HL-60 (cell line): ENCODE results near the gene TMEM45A.
"Not testable (repeated sequence)": the region's sequence is repeated elsewhere in the genome, so short reads cannot be mapped to it uniquely, and the experiment has no call there.

Source experiments
- DNase-seq, 2 experiments: peaks; one replicate each; pipeline ENCODE4 v3.0.0-alpha.2; 2010 to 2020; ENCODE audit warnings: low read depth in 1 of 2, low spot score in 1 of 2
- H3K27ac ChIP-seq: fragments of 250-450 bp; sonication (Bioruptor Pico); replicated peaks from 2 replicates; pipeline ENCODE4 v1.5.1; 2020; ENCODE audit warnings: mild to moderate bottlenecking, moderate library complexity
- H3K27me3 ChIP-seq: fragments of 250-450 bp; sonication (Bioruptor Pico); 2 replicates; pipeline ENCODE4 v1.5.1; 2021; ENCODE audit warnings: mild to moderate bottlenecking, moderate library complexity; ENCODE audit not compliant: insufficient read depth, poor library complexity, severe bottlenecking
- H3K4me3 ChIP-seq: replicated peaks from 2 replicates; pipeline ENCODE4 v1.5.1; 2011; ENCODE audit warnings: mild to moderate bottlenecking, control low read depth, low read length; ENCODE audit not compliant: insufficient read depth
- GABPA ChIP-seq: IDR thresholded peaks from 2 replicates; pipeline ENCODE4 v1.6.1; 2012; ENCODE audit warnings: low read depth
- POLR2AphosphoS5 ChIP-seq: IDR thresholded peaks from 2 replicates; pipeline ENCODE4 v1.6.1; 2012; ENCODE audit warnings: low read depth
- SPI1 ChIP-seq: IDR thresholded peaks from 2 replicates; pipeline ENCODE4 v1.6.1; 2012; ENCODE audit warnings: low read depth, mild to moderate bottlenecking, borderline replicate concordance
- TF ChIP-seq, protein P1 (sequence below): IDR thresholded peaks from one replicate; pipeline ENCODE4 v1.5.1; 2011; ENCODE audit warnings: low read length, control low read depth, inconsistent platforms; ENCODE audit not compliant: insufficient read depth
- TF ChIP-seq, protein P2 (sequence below): IDR thresholded peaks from 2 replicates; pipeline ENCODE4 v1.6.1; 2012; ENCODE audit warnings: low read depth; ENCODE audit not compliant: insufficient replicate concordance

The TMEM45A gene

DNA sequence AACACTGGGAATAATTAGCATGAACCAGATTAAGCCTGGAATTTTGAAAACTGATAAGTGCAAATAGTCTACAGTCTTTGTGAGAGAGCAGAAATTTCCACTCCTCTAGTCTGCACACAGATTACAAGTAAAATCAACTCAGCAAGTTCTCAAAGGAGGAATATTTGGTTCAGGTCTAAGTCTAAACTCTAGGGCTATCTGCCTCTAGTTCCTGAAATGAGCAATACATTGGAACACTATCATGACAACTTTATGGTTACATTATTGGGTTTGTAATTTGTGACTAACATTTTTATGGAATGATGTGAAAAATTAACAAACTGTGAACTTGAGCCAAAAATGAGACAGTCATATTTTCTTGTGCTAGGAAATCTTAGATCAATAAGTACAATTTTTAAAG lies 86.2 kb downstream of the TMEM45A start:
- Histone ChIP-seq H3K27me3 (no peaks in the 10 kb centered on the region), H3K27ac (no peak overlapping the region), H3K4me3 (no peak overlapping the region)
- DNase-seq, result no peak
- TF ChIP-seq, protein P1, sequence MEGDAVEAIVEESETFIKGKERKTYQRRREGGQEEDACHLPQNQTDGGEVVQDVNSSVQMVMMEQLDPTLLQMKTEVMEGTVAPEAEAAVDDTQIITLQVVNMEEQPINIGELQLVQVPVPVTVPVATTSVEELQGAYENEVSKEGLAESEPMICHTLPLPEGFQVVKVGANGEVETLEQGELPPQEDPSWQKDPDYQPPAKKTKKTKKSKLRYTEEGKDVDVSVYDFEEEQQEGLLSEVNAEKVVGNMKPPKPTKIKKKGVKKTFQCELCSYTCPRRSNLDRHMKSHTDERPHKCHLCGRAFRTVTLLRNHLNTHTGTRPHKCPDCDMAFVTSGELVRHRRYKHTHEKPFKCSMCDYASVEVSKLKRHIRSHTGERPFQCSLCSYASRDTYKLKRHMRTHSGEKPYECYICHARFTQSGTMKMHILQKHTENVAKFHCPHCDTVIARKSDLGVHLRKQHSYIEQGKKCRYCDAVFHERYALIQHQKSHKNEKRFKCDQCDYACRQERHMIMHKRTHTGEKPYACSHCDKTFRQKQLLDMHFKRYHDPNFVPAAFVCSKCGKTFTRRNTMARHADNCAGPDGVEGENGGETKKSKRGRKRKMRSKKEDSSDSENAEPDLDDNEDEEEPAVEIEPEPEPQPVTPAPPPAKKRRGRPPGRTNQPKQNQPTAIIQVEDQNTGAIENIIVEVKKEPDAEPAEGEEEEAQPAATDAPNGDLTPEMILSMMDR, result no peak
- TF ChIP-seq SPI1 (no peak), GABPA (no peak), POLR2AphosphoS5 (no peak)
- TF ChIP-seq, protein P2, sequence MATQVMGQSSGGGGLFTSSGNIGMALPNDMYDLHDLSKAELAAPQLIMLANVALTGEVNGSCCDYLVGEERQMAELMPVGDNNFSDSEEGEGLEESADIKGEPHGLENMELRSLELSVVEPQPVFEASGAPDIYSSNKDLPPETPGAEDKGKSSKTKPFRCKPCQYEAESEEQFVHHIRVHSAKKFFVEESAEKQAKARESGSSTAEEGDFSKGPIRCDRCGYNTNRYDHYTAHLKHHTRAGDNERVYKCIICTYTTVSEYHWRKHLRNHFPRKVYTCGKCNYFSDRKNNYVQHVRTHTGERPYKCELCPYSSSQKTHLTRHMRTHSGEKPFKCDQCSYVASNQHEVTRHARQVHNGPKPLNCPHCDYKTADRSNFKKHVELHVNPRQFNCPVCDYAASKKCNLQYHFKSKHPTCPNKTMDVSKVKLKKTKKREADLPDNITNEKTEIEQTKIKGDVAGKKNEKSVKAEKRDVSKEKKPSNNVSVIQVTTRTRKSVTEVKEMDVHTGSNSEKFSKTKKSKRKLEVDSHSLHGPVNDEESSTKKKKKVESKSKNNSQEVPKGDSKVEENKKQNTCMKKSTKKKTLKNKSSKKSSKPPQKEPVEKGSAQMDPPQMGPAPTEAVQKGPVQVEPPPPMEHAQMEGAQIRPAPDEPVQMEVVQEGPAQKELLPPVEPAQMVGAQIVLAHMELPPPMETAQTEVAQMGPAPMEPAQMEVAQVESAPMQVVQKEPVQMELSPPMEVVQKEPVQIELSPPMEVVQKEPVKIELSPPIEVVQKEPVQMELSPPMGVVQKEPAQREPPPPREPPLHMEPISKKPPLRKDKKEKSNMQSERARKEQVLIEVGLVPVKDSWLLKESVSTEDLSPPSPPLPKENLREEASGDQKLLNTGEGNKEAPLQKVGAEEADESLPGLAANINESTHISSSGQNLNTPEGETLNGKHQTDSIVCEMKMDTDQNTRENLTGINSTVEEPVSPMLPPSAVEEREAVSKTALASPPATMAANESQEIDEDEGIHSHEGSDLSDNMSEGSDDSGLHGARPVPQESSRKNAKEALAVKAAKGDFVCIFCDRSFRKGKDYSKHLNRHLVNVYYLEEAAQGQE, result no peak

DNA sequence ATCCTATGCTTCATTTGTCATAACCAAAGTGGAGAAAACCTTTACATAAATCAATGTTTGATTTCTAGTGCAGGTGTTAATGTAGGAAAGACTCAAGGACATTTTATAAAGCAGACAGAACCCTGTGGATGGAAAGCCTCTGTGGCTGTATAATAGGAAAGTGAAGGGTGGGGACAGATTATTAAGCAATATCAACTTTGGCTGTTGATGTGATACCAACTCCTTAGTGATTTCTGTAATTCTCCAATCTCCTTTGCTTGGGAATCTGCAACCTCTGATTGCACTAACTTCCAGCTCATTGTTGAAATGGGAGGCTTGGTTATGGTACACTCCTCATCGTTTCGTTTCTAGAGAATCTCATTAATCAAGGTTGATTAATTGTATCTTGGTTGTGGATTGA lies 87.7 kb downstream of the TMEM45A start:
- Histone ChIP-seq H3K4me3 (no peak overlapping the region), H3K27ac (no peak overlapping the region), H3K27me3 (no peaks in the 10 kb centered on the region)
- no peak for DNase-seq
- TF ChIP-seq POLR2AphosphoS5 (no peak), GABPA (no peak), SPI1 (no peak)
- TF ChIP-seq, protein P2, result no peak
- TF ChIP-seq, protein P1, result no peak

DNA sequence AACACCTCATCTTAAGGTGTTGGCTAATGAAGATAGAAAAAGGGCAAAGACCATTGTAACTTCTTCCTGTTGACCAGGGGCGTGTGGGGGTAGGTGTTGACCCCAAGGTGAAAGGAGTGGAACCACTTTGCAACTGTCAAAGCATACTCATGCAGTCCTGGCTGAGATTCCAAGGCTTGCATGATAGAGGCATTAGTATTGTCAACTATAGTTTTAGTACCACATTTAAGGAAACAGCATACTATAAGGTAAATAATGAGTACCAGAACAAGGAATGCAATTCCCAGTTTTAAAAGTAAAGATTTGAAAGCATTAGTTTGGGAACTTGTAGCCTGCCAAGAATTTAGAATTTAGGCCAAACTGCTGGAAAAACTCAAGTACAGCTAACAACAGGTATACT lies 89.2 kb downstream of the TMEM45A start:
- TF ChIP-seq POLR2AphosphoS5, result no peak
- TF ChIP-seq, protein P2, result no peak
- no peak for TF ChIP-seq GABPA
- no peak for TF ChIP-seq SPI1
- TF ChIP-seq, protein P1, result no peak
- Histone ChIP-seq H3K27me3 (no peaks in the 10 kb centered on the region), H3K27ac (no peak overlapping the region), H3K4me3 (no peak overlapping the region)
- no peak for DNase-seq

DNA sequence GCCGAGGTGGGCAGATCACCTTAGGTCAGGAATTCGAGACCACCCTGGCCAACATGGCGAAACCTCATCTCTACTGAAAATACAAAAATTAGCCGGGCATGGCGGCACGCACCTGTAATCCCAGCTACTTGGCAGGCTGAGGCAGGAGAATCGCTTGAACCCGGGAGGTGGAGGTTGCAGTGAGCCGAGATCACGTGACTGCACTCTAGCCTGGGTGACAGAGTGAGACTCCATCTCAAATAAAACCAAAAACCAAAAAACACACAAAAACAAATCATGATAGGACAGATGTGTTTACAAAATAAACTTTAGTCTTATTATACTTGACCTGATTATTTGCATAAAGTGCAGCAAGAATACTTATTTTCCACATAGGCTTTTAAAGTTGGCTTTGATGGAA lies 89.7 kb downstream of the TMEM45A start:
- not testable (repeated sequence) for H3K4me3 ChIP-seq, H3K27ac ChIP-seq, H3K27me3 ChIP-seq, DNase-seq
